ENCODE measurements around the gene KLHL12. TPM values are rescaled to one million over a fixed set of nuclear protein-coding genes. Genes with fewer than 3 reads are reported as not detected.

Gene KLHL12
- total and polyA plus RNA-seq, 2 donors (not counting 1 experiment from before 2014, with no cell fraction given) = 14.6 to 25.5 TPM

DNA sequence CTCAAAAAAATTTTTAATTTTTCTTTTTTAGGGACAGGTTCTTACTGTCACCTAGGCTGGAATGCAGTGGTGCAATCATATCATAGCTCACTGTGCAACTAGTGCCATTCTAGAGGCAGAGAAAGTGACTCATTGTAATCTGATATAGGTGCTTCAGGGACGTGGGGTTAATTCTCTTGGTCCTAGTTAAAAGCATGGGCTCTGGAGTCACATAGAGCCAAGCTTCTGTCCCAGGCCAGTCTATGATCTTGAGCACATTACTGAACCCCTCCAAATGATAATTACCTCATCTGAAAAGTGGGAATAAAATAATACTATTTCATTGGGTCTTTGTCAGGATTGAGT lies 32.2 kb upstream of the KLHL12 start:
- TF ChIP-seq, protein P1, sequence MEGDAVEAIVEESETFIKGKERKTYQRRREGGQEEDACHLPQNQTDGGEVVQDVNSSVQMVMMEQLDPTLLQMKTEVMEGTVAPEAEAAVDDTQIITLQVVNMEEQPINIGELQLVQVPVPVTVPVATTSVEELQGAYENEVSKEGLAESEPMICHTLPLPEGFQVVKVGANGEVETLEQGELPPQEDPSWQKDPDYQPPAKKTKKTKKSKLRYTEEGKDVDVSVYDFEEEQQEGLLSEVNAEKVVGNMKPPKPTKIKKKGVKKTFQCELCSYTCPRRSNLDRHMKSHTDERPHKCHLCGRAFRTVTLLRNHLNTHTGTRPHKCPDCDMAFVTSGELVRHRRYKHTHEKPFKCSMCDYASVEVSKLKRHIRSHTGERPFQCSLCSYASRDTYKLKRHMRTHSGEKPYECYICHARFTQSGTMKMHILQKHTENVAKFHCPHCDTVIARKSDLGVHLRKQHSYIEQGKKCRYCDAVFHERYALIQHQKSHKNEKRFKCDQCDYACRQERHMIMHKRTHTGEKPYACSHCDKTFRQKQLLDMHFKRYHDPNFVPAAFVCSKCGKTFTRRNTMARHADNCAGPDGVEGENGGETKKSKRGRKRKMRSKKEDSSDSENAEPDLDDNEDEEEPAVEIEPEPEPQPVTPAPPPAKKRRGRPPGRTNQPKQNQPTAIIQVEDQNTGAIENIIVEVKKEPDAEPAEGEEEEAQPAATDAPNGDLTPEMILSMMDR (IDR thresholded peaks at IDR 0.05) = no peak
- no peak for TF ChIP-seq EZH2 (IDR thresholded peaks at IDR 0.05; ENCODE audit: borderline replicate concordance, insufficient read depth, low read depth, low read length, poor library complexity, severe bottlenecking)
- ATAC-seq (ENCODE audit: low read depth) = no peak
- no peaks in the 10 kb centered on the region for H3K27me3 ChIP-seq (replicated peaks in 1 of 4; ENCODE audit: control extremely low read depth in 1 of 4, control insufficient read depth in 3 of 4, insufficient read depth in 4 of 4, low read length in 3 of 4)
- CTCF ChIA-PET = interaction anchor here (0.9 to 1.3 kb wide), 2 partner anchors 9 to 208 kb away, joined by 3 to 5 read pairs; no protein-coding TSS in a partner anchor
- no peaks in the 10 kb centered on the region for H3K9me3 Mint-ChIP-seq (ENCODE audit: insufficient read depth)
- peaks cover 23 to 26% of the 10 kb centered on the region in 2 donors for H3K4me1 ChIP-seq (ENCODE audit: control insufficient read depth in 2 of 2, insufficient read depth in 2 of 2, low read length in 2 of 2)
- H3K79me2 ChIP-seq (ENCODE audit: control insufficient read depth, insufficient read depth, low read length) = peaks cover 41% of the 10 kb centered on the region
- H3K9me3 ChIP-seq (ENCODE audit: control extremely low read depth in 1 of 3, control insufficient read depth in 2 of 3, insufficient read depth in 1 of 3, low read length in 2 of 3) = no peaks in the 10 kb centered on the region
- H3K4me2 ChIP-seq (replicated peaks; ENCODE audit: low read depth, low read length, poor library complexity, severe bottlenecking) = no peak overlapping the region
- H3K36me3 ChIP-seq (replicated peaks in 1 of 2; ENCODE audit: control extremely low read depth in 1 of 2, control insufficient read depth in 1 of 2, extremely low read depth in 1 of 2, insufficient read depth in 2 of 2, low read length in 1 of 2) = peaks cover 4 to 21% of the 10 kb centered on the region in 2 experiments
- H4K20me1 ChIP-seq (ENCODE audit: control insufficient read depth, insufficient read depth, low read length, poor library complexity, severe bottlenecking) = peaks cover 37% of the 10 kb centered on the region
- no peak for DNase-seq
- no peak overlapping the region for H3K9ac ChIP-seq (ENCODE audit: low read length)
- no peak overlapping the region for H3K4me3 Mint-ChIP-seq
- intact Hi-C loops (cut with micrococcal nuclease) = loop anchor here (2.0 to 10.0 kb wide), 3 partner anchors 48 to 836 kb away; partner anchors contain the start of genes RABIF, TMEM183A, ZBED6 and ZC3H11A
- H3K4me1 Mint-ChIP-seq = peaks cover 31% of the 10 kb centered on the region
- H2AFZ ChIP-seq (ENCODE audit: insufficient read depth, low read depth, low read length, poor library complexity, severe bottlenecking) = no peak overlapping the region
- POLR2A ChIA-PET = no interaction called here
- no peaks in the 10 kb centered on the region for H3K27me3 Mint-ChIP-seq
- no peak overlapping the region for H3K4me3 ChIP-seq (ENCODE audit: control extremely low read depth in 1 of 5, extremely low read depth in 1 of 5, insufficient read depth in 1 of 5, low read depth in 2 of 5, low read length in 4 of 5)
- no peak overlapping the region for H3K27ac Mint-ChIP-seq
- no peak overlapping the region for H3K27ac ChIP-seq (ENCODE audit: low read length in 2 of 2)
- no CpG with 5 or more reads among the region's 1 CpG for WGBS (ENCODE audit: insufficient coverage)

DNA sequence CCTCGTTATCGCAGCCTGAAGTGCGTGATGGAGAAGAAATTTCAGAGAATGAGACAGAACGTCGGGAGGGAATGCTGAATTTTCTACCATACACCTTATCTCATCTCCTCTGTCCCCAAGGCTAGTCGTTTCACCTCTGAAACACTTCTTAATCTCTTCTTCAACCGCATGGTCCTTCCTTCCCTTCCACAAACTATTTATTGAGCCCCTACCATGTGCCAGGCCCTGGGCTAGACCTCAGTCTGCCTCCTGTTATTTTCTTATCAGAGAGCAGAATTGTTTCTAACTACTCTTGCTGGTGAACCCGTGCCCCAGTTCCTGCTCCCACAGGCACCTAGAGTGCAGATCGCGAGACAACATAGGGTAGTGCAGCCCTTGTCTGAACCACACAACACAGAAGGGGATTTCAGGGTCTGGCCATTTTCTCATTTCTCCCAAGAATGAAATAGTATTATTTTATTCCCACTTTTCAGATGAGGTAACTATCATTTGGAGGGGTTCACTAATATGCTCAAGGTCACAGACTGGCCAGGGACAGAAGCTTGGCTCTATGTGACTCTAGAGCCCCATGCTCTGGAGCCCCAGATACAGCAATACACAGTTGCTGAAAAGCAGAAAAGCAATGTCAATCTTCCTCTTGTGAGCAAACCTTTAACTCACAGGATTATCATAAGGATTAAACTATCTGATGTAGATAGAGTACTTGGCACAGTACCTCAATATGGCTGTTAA lies 31.7 kb upstream of the KLHL12 start:
- no peak for ATAC-seq (ENCODE audit: low read depth)
- Histone ChIP-seq H3K79me2 (ENCODE audit: control insufficient read depth, insufficient read depth, low read length) (peaks cover 47% of the 10 kb centered on the region), H3K27ac (ENCODE audit: low read length in 2 of 2) (peak overlapping the region; percentile 46 to 95), H4K20me1 (ENCODE audit: control insufficient read depth, insufficient read depth, low read length, poor library complexity, severe bottlenecking) (peaks cover 42% of the 10 kb centered on the region), H3K4me2 (replicated peaks; ENCODE audit: low read depth, low read length, poor library complexity, severe bottlenecking) (peak overlapping the region; percentile 95), H3K4me1 (ENCODE audit: control insufficient read depth in 2 of 2, insufficient read depth in 2 of 2, low read length in 2 of 2) (peaks cover 23 to 27% of the 10 kb centered on the region in 2 donors), H3K27me3 (replicated peaks in 1 of 4; ENCODE audit: control extremely low read depth in 1 of 4, control insufficient read depth in 3 of 4, insufficient read depth in 4 of 4, low read length in 3 of 4) (no peaks in the 10 kb centered on the region), H2AFZ (ENCODE audit: insufficient read depth, low read depth, low read length, poor library complexity, severe bottlenecking) (peak overlapping the region; percentile 85), H3K4me3 (ENCODE audit: control extremely low read depth in 1 of 5, extremely low read depth in 1 of 5, insufficient read depth in 1 of 5, low read depth in 2 of 5, low read length in 4 of 5) (peak overlapping the region; percentile 51 to 93 (median 80)), H3K9me3 (ENCODE audit: control extremely low read depth in 1 of 3, control insufficient read depth in 2 of 3, insufficient read depth in 1 of 3, low read length in 2 of 3) (no peaks in the 10 kb centered on the region), H3K9ac (ENCODE audit: low read length) (peak overlapping the region; percentile 96), H3K36me3 (replicated peaks in 1 of 2; ENCODE audit: control extremely low read depth in 1 of 2, control insufficient read depth in 1 of 2, extremely low read depth in 1 of 2, insufficient read depth in 2 of 2, low read length in 1 of 2) (peaks cover 4 to 18% of the 10 kb centered on the region in 2 experiments)
- intact Hi-C loops (cut with micrococcal nuclease) = loop anchor here (1.0 to 10.0 kb wide), 7 partner anchors 9 to 836 kb away; partner anchors contain the start of genes CYB5R1, KLHL12, PPP1R12B and RABIF
- ChIA-PET POLR2A (no interaction called here), CTCF (interaction anchor here (0.9 to 1.3 kb wide), 2 partner anchors 9 to 207 kb away, joined by 3 to 5 read pairs; no protein-coding TSS in a partner anchor)
- Mint-ChIP-seq H3K27me3 (no peaks in the 10 kb centered on the region), H3K4me3 (peak overlapping the region; percentile 90), H3K4me1 (peaks cover 35% of the 10 kb centered on the region), H3K27ac (peak overlapping the region; percentile 86), H3K9me3 (ENCODE audit: insufficient read depth) (no peaks in the 10 kb centered on the region)
- WGBS (ENCODE audit: insufficient coverage) = 1% methylated on average over 8 of the region's 10 CpGs
- TF ChIP-seq, protein P1 (IDR thresholded peaks at IDR 0.05) = no peak
- TF ChIP-seq EZH2 (IDR thresholded peaks at IDR 0.05; ENCODE audit: borderline replicate concordance, insufficient read depth, low read depth, low read length, poor library complexity, severe bottlenecking) = no peak
- DNase-seq = no peak

Data from B cell (primary cell).